Small intestine (tissue), 7 donors: ENCODE measurements around the gene VWA5A. TPM values are rescaled to one million over a fixed set of nuclear protein-coding genes. Genes with fewer than 3 reads are reported as not detected.
A peak's percentile ranks its signal among the peaks of the same experiment; 100 is the strongest.

Experiments
- DNase-seq, 2 donors: peaks; one replicate each; pipeline versions ENCODE4 v3.0.0 to v3.0.0-alpha.2; 2013
- FAIRE-seq: peaks from 2 replicates; lab custom pipeline; 2012; peaks lifted over from hg19 to GRCh38; lab: Jason Lieb, UNC
- H3K27ac ChIP-seq, 3 donors: one replicate each; pipeline ENCODE4 v1.5.1; 2013; ENCODE audit warnings: low read length in 2 of 3, mild to moderate bottlenecking in 2 of 3, control low read depth in 1 of 3, inconsistent platforms in 1 of 3, low read depth in 1 of 3, moderate library complexity in 1 of 3
- H3K27me3 ChIP-seq, 3 donors: one replicate each; pipeline ENCODE4 v1.6.1; 2013; ENCODE audit warnings: low read length in 3 of 3, inconsistent platforms in 1 of 3; ENCODE audit not compliant: control insufficient read depth in 3 of 3, insufficient read depth in 3 of 3
- H3K36me3 ChIP-seq, 3 donors: one replicate each; pipeline ENCODE4 v1.6.1; 2013; ENCODE audit warnings: low read length in 3 of 3, inconsistent platforms in 1 of 3, low read depth in 1 of 3, mild to moderate bottlenecking in 1 of 3, moderate library complexity in 1 of 3; ENCODE audit not compliant: control insufficient read depth in 3 of 3, insufficient read depth in 2 of 3
- H3K4me1 ChIP-seq, 3 donors: one replicate each; pipeline ENCODE4 v1.6.1; 2013; ENCODE audit warnings: low read length in 2 of 3, inconsistent platforms in 1 of 3, low read depth in 1 of 3, mild to moderate bottlenecking in 1 of 3, moderate library complexity in 1 of 3; ENCODE audit not compliant: control insufficient read depth in 3 of 3, insufficient read depth in 2 of 3
- H3K4me3 ChIP-seq, 3 donors: one replicate each; pipeline ENCODE4 v1.5.1; 2013; ENCODE audit warnings: low read length in 3 of 3, control low read depth in 1 of 3, inconsistent platforms in 1 of 3, low read depth in 1 of 3, mild to moderate bottlenecking in 1 of 3, moderate library complexity in 1 of 3
- H3K9me3 ChIP-seq, 2 donors: one replicate each; pipeline ENCODE4 v1.6.1; 2013; ENCODE audit warnings: low read depth in 1 of 2, low read length in 1 of 2; ENCODE audit not compliant: control insufficient read depth in 2 of 2, insufficient read depth in 1 of 2
- WGBS, 3 donors: extraction: QIAGEN DNeasy Blood & Tissue Kit; methylation state at CpG; one replicate each; pipeline ENCODE4 v1.1.7; 2013; 5-methylcytosine and 5-hydroxymethylcytosine counted together
- polyA plus RNA-seq, 4 donors: library from polyadenylated mRNA; stranded (reverse) in 3 of 4; unstranded in 1 of 4; fragments of 200-250 nt in 3 of 4; fragments of 120-200 nt in 1 of 4; gene quantifications; one replicate each; pipeline versions ENCODE4 v1.2.1 to v1.2.3, GENCODE V29; 2013
- donor health status: healthy with polysubstance abuse.
- donor health status: control.
- donor health status: control.
- donor health status: Bipolar disorder and iron deficiency.
- donor health status: healthy.

The VWA5A gene
- polyA plus RNA-seq, 4 donors = 21.9 to 38.2 (median 28.7) TPM

- FAIRE-seq (no peak), DNase-seq (no peak)
- no peak overlapping the region for H3K4me3 ChIP-seq
- 86 to 94% (median 86%) methylated on average over 4 of the region's 4 CpGs for WGBS, 3 donors
- no peak overlapping the region for H3K27ac ChIP-seq
- H3K4me1 ChIP-seq = no peaks in the 10 kb centered on the region
- no peaks in the 10 kb centered on the region for H3K9me3 ChIP-seq
- peaks cover 0 to 6% (median 0%) of the 10 kb centered on the region in 3 donors for H3K27me3 ChIP-seq
- no peaks in the 10 kb centered on the region for H3K36me3 ChIP-seq
Measured at GRCh38 chr11:124082371-124082770, 32.9 kb upstream of the VWA5A start.

DNA sequence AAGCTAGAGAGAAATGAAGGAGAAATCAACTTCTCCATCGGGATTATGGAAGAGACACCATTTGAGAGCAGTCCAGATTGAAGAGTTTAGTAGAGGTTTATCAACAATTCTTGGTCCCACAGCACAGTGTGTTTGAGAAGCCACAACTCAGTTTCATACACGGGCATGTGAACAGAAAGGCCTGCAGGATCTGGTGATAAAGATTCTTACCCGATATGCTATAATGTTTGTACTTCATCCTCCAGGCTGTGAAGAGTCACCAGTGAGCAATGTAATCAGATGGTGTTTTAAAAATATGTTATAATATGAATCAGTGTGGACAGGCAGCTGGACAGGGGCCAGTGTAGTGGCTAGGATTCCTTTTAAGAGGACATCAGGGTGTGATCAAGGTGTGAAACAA lies 29.7 kb upstream of the VWA5A start:
- Histone ChIP-seq H3K27me3 (peaks cover 0 to 3% (median 0%) of the 10 kb centered on the region in 3 donors), H3K27ac (no peak overlapping the region), H3K36me3 (no peaks in the 10 kb centered on the region), H3K4me1 (no peaks in the 10 kb centered on the region), H3K9me3 (no peaks in the 10 kb centered on the region), H3K4me3 (no peak overlapping the region)
- DNase-seq (no peak), FAIRE-seq (no peak)
- WGBS, 3 donors = 60 to 73% (median 61%) methylated on average over 3 of the region's 3 CpGs

GRCh38 chr11:124085997-124086846 lies 29.0 kb upstream of the VWA5A start:
- Histone ChIP-seq H3K27ac (no peak overlapping the region), H3K36me3 (no peaks in the 10 kb centered on the region), H3K27me3 (peaks cover 0 to 3% (median 0%) of the 10 kb centered on the region in 3 donors), H3K9me3 (no peaks in the 10 kb centered on the region), H3K4me1 (no peaks in the 10 kb centered on the region), H3K4me3 (no peak overlapping the region)
- peak in 1 of 2 donors; percentile 13 for DNase-seq
- 41 to 57% (median 53%) methylated on average over 10 of the region's 10 CpGs for WGBS, 3 donors
- no peak for FAIRE-seq

- FAIRE-seq (no peak), DNase-seq (no peak)
- H3K4me3 ChIP-seq = no peak overlapping the region
- no peaks in the 10 kb centered on the region for H3K9me3 ChIP-seq
- no peaks in the 10 kb centered on the region for H3K36me3 ChIP-seq
- no peak overlapping the region for H3K27ac ChIP-seq
- no peaks in the 10 kb centered on the region for H3K27me3 ChIP-seq
- H3K4me1 ChIP-seq = no peaks in the 10 kb centered on the region
Measured at GRCh38 chr11:124090996-124091395, 24.3 kb upstream of the VWA5A start.

GRCh38 chr11:124093330-124093729 lies 21.9 kb upstream of the VWA5A start:
- Histone ChIP-seq H3K27ac (no peak overlapping the region), H3K4me1 (no peaks in the 10 kb centered on the region), H3K27me3 (no peaks in the 10 kb centered on the region), H3K36me3 (no peaks in the 10 kb centered on the region), H3K4me3 (no peak overlapping the region), H3K9me3 (no peaks in the 10 kb centered on the region)
- DNase-seq = no peak
- FAIRE-seq = no peak
- 72 to 93% (median 88%) methylated on average over 2 of the region's 2 CpGs for WGBS, 3 donors

DNA sequence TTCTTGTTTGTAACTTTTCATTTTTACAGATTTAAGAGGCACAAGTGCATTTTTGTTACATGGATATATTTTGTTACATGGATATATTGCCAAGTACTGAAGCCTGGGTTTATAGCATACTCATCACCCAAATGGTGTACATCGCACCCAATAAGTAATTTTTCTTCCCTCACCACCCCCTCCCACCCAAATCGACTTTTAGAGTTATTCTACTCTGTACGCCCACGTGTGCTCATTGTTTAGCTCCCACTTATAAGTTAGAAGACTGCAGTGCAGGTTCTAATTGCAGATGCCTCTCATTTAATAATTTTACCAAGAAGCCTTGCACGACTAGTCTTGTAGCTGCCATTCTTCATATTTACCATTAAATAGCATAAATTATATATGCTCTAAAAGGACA lies 20.5 kb upstream of the VWA5A start:
- DNase-seq = no peak
- 72 to 77% (median 72%) methylated on average over 5 of the region's 5 CpGs for WGBS, 3 donors
- H3K27ac ChIP-seq = no peak overlapping the region
- no peaks in the 10 kb centered on the region for H3K9me3 ChIP-seq
- no peak for FAIRE-seq
- no peak overlapping the region for H3K4me3 ChIP-seq
- no peaks in the 10 kb centered on the region for H3K36me3 ChIP-seq
- H3K4me1 ChIP-seq = no peaks in the 10 kb centered on the region
- H3K27me3 ChIP-seq = no peaks in the 10 kb centered on the region

DNA sequence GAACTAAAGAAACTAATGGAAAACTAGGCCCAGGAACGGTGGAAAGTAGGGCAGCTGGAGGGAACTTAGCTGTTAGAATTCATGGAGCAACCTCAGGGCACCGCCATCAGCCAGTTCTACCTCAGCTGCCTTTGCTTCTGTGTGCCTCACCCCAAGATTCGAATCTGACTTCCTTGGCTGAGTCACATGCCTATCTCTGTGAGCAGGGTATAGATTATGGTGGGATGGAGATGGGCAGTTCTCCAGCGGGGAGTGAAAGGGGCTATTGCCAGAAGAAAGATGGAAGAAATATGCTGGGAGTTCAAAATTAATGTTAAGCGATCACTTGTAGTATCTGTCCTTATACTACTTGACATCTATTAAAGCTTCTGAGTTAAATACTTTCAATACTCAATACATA lies 18.9 kb upstream of the VWA5A start:
- H3K4me1 ChIP-seq = no peaks in the 10 kb centered on the region
- DNase-seq (no peak), FAIRE-seq (no peak)
- no peak overlapping the region for H3K4me3 ChIP-seq
- H3K36me3 ChIP-seq = no peaks in the 10 kb centered on the region
- H3K27me3 ChIP-seq = no peaks in the 10 kb centered on the region
- no peaks in the 10 kb centered on the region for H3K9me3 ChIP-seq
- no peak overlapping the region for H3K27ac ChIP-seq
- 71 to 79% (median 78%) methylated on average over 5 of the region's 5 CpGs for WGBS, 3 donors

- H3K27ac ChIP-seq = no peak overlapping the region
- no peaks in the 10 kb centered on the region for H3K4me1 ChIP-seq
- H3K27me3 ChIP-seq = no peaks in the 10 kb centered on the region
- no peak for DNase-seq
- no peaks in the 10 kb centered on the region for H3K9me3 ChIP-seq
- FAIRE-seq = no peak
- H3K4me3 ChIP-seq = no peak overlapping the region
- no peaks in the 10 kb centered on the region for H3K36me3 ChIP-seq
- WGBS, 3 donors = 79 to 86% (median 82%) methylated on average over 2 of the region's 2 CpGs
Measured at GRCh38 chr11:124098141-124098540, 17.1 kb upstream of the VWA5A start.
